HEK293T (cell line): Measurements from ENCODE around the gene ATP1A2.

ENCODE experiments used
- CTCF ChIA-PET: fragments of 350-600 bp; formaldehyde crosslinking; extraction: SDS; loops from one replicate; lab custom pipeline; 2021; ENCODE audit warnings: antibody characterized with exemption, inconsistent platforms; lab: Yijun Ruan, JAX
- POLR2A ChIA-PET: fragments of 350-600 bp; formaldehyde crosslinking; extraction: SDS; loops from one replicate; lab custom pipeline; 2020; ENCODE audit warnings: antibody characterized with exemption, inconsistent platforms; lab: Yijun Ruan, JAX
- DNase-seq: peaks from one replicate; pipeline ENCODE4 v3.0.0; 2012; ENCODE audit warnings: mixed read lengths; ENCODE audit errors: extremely low spot score
- ARNT ChIP-seq: fragments of 450-650 bp; IDR thresholded peaks from 2 replicates; pipeline ENCODE4 v1.6.1; 2017; ENCODE audit warnings: mild to moderate bottlenecking
- BHLHE40 ChIP-seq: fragments of 450-650 bp; IDR thresholded peaks from 2 replicates; pipeline ENCODE4 v1.6.1; 2016; ENCODE audit warnings: mild to moderate bottlenecking, moderate library complexity, borderline replicate concordance
- CTBP1 ChIP-seq: fragments of 450-650 bp; IDR thresholded peaks from 2 replicates; pipeline ENCODE4 v1.6.1; 2016; ENCODE audit warnings: borderline replicate concordance
- ELF4 ChIP-seq: fragments of 450-650 bp; IDR thresholded peaks from 2 replicates; pipeline ENCODE4 v1.6.1; 2017; ENCODE audit warnings: antibody characterized with exemption
- FOXA1 ChIP-seq: fragments of 450-650 bp; IDR thresholded peaks from 2 replicates; pipeline ENCODE4 v1.6.1; 2016; ENCODE audit warnings: mild to moderate bottlenecking
- FOXK2 ChIP-seq: fragments of 450-650 bp; IDR thresholded peaks from 2 replicates; pipeline ENCODE4 v1.6.1; 2016; ENCODE audit warnings: mild to moderate bottlenecking
- FOXM1 ChIP-seq: fragments of 450-650 bp; IDR thresholded peaks from 2 replicates; pipeline ENCODE4 v1.6.1; 2017; ENCODE audit warnings: mild to moderate bottlenecking, borderline replicate concordance
- HDGF ChIP-seq: fragments of 450-650 bp; IDR thresholded peaks from 2 replicates; pipeline ENCODE4 v1.6.1; 2017; ENCODE audit warnings: antibody characterized with exemption, borderline replicate concordance
- L3MBTL2 ChIP-seq: fragments of 450-650 bp; conservative IDR thresholded peaks from 2 replicates; pipeline ENCODE4 v1.6.1; 2016; ENCODE audit warnings: mild to moderate bottlenecking
- LEF1 ChIP-seq: fragments of 450-650 bp; IDR thresholded peaks from 2 replicates; pipeline ENCODE4 v1.6.1; 2017; ENCODE audit warnings: mild to moderate bottlenecking, borderline replicate concordance
- NFRKB ChIP-seq: fragments of 450-650 bp; IDR thresholded peaks from 2 replicates; pipeline ENCODE4 v1.6.1; 2016; ENCODE audit warnings: mild to moderate bottlenecking, moderate library complexity
- SP1 ChIP-seq: fragments of 450-650 bp; IDR thresholded peaks from 2 replicates; pipeline ENCODE4 v1.6.1; 2017
- SUZ12 ChIP-seq: fragments of 450-650 bp; IDR thresholded peaks from 2 replicates; pipeline ENCODE4 v1.6.1; 2016; ENCODE audit warnings: mild to moderate bottlenecking
- TARDBP ChIP-seq: fragments of 450-650 bp; IDR thresholded peaks from 2 replicates; pipeline ENCODE4 v1.6.1; 2016
- ZNF384 ChIP-seq: fragments of 450-650 bp; IDR thresholded peaks from 2 replicates; pipeline ENCODE4 v1.6.1; 2016
- TF ChIP-seq, protein P1 (sequence below): fragments of 450-650 bp; IDR thresholded peaks from 2 replicates; pipeline ENCODE4 v1.6.1; 2016

The ATP1A2 gene

DNA sequence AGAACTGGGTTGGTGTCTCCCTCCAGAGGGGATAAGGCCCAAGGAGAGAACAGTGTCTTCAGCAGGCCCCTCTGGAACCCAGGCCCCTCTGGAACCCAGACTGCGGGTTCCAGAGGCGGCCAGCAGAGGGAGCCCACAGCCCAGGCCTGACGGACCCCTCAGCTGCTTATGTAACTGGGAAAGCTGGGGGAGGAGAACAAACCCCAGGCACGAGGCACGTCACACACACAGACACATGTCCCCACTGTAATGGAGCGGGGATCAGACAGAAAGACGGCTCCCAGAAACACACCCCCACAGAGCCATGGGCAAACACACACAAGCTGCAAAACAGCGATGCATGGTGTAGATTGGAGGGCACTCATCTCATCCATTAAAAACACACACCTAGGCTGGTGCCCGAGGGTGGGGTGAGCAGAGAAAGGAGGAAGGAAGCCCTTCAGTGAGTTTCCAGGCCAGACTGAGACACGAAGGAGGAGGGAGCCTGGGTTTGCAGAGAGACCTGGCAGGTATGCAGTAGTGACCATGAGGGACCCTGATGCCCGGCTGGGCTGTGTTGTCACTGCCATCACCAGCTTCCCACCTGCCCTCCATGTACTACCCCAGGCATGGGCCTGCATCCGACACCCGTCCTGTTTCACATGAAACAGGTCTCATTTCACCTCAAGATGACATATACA lies 14.4 kb upstream of the ATP1A2 start:
- TF ChIP-seq ARNT (0 out of 2 replicates have a peak, but pooled peaks have one; percentile 24), L3MBTL2 (peak; percentile 82), ZNF384 (no peak)
- peak; percentile 88 for DNase-seq
- CTCF ChIA-PET: interaction anchor here (0.5 to 3.1 kb wide), 14 partner anchors 9 to 996 kb away, joined by 3 to 25 read pairs (median 6); partner anchors contain the start of genes PEA15 and PEX19
- POLR2A ChIA-PET: interaction anchor here (0.7 to 1.2 kb wide), 2 partner anchors 92 to 308 kb away, joined by 3 read pairs; no protein-coding TSS in a partner anchor

DNA sequence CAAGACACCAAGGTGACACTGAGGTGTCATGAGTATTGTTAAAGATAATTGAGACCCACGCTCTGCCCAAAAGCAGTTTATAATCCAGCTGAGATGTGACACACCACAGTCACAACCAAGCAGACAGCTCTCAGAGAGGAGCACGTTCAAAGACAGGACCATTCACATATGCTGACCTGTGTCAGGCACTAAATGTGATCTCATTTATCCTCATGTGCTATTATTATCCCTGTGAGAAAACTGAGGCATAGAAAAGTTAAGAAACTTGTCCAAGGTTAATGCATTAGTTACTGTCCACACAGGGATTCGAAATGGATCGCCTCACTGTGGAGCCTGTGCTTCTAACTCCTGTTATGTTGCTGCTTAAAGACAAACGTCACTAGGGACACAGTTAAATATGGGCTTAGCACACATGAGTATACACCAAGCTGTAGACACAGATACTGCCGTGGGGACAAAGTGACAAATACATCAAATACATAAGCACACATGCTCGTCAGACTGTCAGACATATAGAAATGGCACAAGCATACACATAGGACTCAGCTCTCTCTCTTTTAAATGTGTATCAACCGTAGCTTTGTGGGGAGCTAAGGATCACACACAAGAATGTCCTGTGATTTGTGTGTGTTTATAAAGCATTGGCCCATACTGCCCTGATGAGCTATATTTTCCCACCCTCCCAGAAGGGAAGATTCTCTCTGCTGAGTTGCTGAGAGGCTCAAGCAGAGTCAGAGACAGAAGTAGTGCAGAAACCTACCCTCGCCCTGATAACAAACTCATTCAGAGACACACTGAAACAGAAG lies 13.6 kb upstream of the ATP1A2 start:
- no peak for DNase-seq
- no peak for TF ChIP-seq L3MBTL2
- TF ChIP-seq ZNF384: no peak
- TF ChIP-seq, protein P1, sequence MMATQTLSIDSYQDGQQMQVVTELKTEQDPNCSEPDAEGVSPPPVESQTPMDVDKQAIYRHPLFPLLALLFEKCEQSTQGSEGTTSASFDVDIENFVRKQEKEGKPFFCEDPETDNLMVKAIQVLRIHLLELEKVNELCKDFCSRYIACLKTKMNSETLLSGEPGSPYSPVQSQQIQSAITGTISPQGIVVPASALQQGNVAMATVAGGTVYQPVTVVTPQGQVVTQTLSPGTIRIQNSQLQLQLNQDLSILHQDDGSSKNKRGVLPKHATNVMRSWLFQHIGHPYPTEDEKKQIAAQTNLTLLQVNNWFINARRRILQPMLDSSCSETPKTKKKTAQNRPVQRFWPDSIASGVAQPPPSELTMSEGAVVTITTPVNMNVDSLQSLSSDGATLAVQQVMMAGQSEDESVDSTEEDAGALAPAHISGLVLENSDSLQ: no peak
- TF ChIP-seq BHLHE40: no peak
- TF ChIP-seq FOXM1: no peak
- no peak for TF ChIP-seq SP1
- no peak for TF ChIP-seq HDGF
- no peak for TF ChIP-seq LEF1
- TF ChIP-seq NFRKB: no peak
- TF ChIP-seq ARNT: no peak
- TF ChIP-seq FOXK2: no peak
- TF ChIP-seq TARDBP: no peak
- no peak for TF ChIP-seq ELF4
- no peak for TF ChIP-seq FOXA1
- no peak for TF ChIP-seq CTBP1
- no peak for TF ChIP-seq SUZ12
- POLR2A ChIA-PET: interaction anchor here (0.6 to 1.2 kb wide), 3 partner anchors 91 to 308 kb away, joined by 3 read pairs; no protein-coding TSS in a partner anchor
- CTCF ChIA-PET: interaction anchor here (0.6 to 3.1 kb wide), 12 partner anchors 9 to 274 kb away, joined by 3 to 25 read pairs (median 6); partner anchors contain the start of genes PEA15 and PEX19

- CTCF ChIA-PET: interaction anchor here (0.6 to 2.7 kb wide), 4 partner anchors 89 to 188 kb away, joined by 4 to 15 read pairs (median 6); no protein-coding TSS in a partner anchor
- no peak for DNase-seq
- TF ChIP-seq CTBP1 (no peak), FOXA1 (no peak), ZNF384 (no peak), L3MBTL2 (no peak), TARDBP (no peak), ARNT (no peak), SP1 (no peak), LEF1 (no peak), FOXM1 (no peak), NFRKB (no peak), HDGF (no peak), ELF4 (no peak), BHLHE40 (no peak), SUZ12 (no peak)
- POLR2A ChIA-PET: interaction anchor here (0.6 to 0.9 kb wide), 2 partner anchors 159 to 273 kb away, joined by 4 read pairs; partner anchors contain the start of gene DCAF8
These were observed 11.7 kb upstream of the ATP1A2 start for GRCh38 chr1:160103658-160104408.

DNA sequence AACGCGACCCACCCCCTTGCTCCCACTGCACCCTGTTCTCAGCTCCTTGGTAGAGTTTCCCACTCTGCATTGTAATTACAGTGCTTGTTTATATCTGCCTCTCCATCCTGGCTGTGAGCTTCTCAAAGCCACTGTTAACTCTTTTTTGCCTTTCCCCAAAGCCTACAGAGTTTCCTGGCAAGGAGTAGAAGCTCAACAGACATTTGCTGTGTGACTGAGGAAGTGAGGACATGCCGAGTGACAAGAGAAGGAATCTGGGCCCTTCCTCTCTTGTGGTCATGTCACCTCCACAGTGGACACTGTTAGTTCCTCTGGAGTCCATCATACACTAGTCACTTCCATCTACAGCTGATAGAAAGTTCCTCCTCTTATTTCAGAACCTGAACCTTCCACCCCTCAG lies 11.1 kb upstream of the ATP1A2 start:
- CTCF ChIA-PET: interaction anchor here (1.1 to 2.7 kb wide), 3 partner anchors 89 to 187 kb away, joined by 4 to 15 read pairs (median 5); no protein-coding TSS in a partner anchor
- POLR2A ChIA-PET: interaction anchor here (0.6 kb wide), 1 partner anchor 273 kb away, joined by 4 read pairs; no protein-coding TSS in a partner anchor
- no peak for DNase-seq
- no peak for TF ChIP-seq FOXK2
- TF ChIP-seq, protein P1: no peak
- no peak for TF ChIP-seq ELF4

GRCh38 chr1:160105155-160105554 lies 10.4 kb upstream of the ATP1A2 start:
- POLR2A ChIA-PET: no interaction called here
- DNase-seq: no peak
- TF ChIP-seq TARDBP: no peak
- TF ChIP-seq FOXK2: no peak
- no peak for TF ChIP-seq LEF1
- no peak for TF ChIP-seq ZNF384
- TF ChIP-seq CTBP1: no peak
- no peak for TF ChIP-seq ARNT
- no peak for TF ChIP-seq FOXM1
- TF ChIP-seq L3MBTL2: no peak
- no peak for TF ChIP-seq SP1
- TF ChIP-seq, protein P1: no peak
- no peak for TF ChIP-seq HDGF
- no peak for TF ChIP-seq NFRKB
- TF ChIP-seq BHLHE40: no peak
- no peak for TF ChIP-seq ELF4
- no peak for TF ChIP-seq SUZ12
- no peak for TF ChIP-seq FOXA1
- CTCF ChIA-PET: interaction anchor here (0.5 to 2.7 kb wide), 4 partner anchors 42 to 187 kb away, joined by 3 to 15 read pairs (median 4); no protein-coding TSS in a partner anchor
